IPS DF 4.7 (cell line): ENCODE data around the gene CFHR1.
"Not testable (repeated sequence)": the region's sequence is repeated elsewhere in the genome, so short reads cannot be mapped to it uniquely, and the experiment has no call there.

Experiments
- DNase-seq: peaks from one replicate; pipeline ENCODE4 v3.0.0-alpha.2; 2013; ENCODE audit warnings: low spot score; ENCODE audit errors: extremely low read depth

The CFHR1 gene

GRCh38 chr1:196819531-196819930 is at the start of gene CFHR1:
Gene CFHR1, plus strand, starts transcription at chr1:196819731. Its CDS starts 114 bp downstream, at chr1:196819845.
- DNase-seq = not testable (repeated sequence)

GRCh38 chr1:196769823-196770222 is 49.7 kb upstream of the CFHR1 start:
- not testable (repeated sequence) for DNase-seq

DNA sequence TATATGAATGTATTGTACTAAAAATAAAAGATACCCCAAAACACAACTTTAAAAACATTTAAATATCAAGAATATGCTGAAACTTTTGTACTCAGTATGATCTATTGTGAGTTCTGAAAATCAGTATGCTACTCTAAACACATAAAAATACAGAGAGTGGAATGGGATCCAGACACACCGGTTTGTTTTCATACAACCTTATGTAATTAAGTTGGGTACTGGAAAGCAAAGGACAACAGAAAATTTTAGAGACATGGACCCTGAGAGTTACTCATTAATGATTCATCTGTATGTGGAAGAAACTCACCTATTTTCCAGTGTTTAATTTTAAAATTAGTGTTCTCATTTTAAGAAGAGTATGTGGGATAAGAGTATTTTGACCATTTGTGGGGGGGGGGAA is 45.8 kb upstream of the CFHR1 start:
- no peak for DNase-seq

DNA sequence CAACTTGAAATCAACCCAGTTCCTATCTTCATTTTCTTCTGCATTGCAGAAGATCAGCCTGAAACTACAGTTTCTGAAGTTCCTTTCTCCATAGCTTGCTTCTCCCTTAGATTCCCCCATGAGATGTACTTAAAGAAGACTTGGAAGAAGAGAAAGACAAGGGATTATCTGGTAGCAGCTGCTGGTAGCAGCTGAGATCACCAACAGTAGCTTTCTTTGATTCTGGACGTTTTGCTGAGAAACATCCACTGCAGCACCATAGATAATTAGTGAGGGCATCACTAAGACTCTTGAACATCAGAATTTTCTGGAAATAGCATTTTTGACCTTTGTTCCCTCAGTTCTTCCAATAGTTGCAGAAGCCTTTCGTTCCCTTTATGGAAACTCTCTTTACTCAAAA is 45.4 kb upstream of the CFHR1 start:
- no peak for DNase-seq

- no peak for DNase-seq
Observed at GRCh38 chr1:196774603-196775002, 44.9 kb upstream of the CFHR1 start, which contains the start of gene CFHR3. Gene CFHR3, plus strand, starts transcription at chr1:196774840. Its CDS starts 47 bp downstream, at chr1:196774887.

DNA sequence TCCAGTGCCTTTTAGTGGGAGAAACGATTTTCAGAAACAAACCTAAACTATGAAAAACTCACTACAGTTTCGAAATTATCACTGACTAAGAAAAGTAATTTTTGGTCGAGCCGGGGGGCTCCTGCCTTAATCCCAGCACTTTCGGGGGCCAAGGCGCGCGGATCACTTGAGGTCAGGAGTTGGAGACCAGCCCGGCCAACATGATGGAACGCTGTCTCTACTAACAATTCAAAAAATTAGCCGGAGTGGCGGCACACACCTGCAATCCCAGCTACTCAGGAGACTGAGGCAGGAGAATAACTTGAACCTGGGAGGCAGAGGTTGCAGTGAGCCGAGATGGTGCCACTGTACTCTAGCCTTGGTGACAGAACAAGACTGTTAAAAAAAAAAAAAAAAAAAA is 41.9 kb upstream of the CFHR1 start:
- DNase-seq = no peak

- DNase-seq = no peak
Observed at GRCh38 chr1:196779093-196779492, 40.4 kb upstream of the CFHR1 start.

- DNase-seq = not testable (repeated sequence)
Observed at GRCh38 chr1:196791252-196791651, 28.3 kb upstream of the CFHR1 start.

DNA sequence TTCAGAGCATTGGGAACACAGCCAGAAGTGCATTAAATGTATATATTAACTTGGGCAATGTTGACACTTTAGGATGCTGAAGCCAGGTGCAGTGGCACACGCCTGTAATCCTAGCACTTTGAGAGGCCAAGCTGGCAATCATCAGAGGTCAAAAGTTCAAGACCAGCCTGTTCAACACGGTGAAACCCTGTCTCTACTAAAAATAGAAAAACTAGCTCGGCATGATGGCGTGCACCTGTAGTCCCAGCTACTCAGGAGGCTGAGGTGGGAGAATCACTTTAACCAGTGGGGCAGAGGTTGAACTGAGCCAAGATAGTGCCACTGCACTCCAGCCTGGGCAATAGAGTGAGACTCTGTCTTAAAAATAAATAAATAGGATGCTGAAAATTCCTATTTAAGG is 25.4 kb upstream of the CFHR1 start:
- not testable (repeated sequence) for DNase-seq

GRCh38 chr1:196797891-196798290 is 21.6 kb upstream of the CFHR1 start:
- DNase-seq = no peak

- DNase-seq = not testable (repeated sequence)
Observed at GRCh38 chr1:196801920-196802319, 17.6 kb upstream of the CFHR1 start.

DNA sequence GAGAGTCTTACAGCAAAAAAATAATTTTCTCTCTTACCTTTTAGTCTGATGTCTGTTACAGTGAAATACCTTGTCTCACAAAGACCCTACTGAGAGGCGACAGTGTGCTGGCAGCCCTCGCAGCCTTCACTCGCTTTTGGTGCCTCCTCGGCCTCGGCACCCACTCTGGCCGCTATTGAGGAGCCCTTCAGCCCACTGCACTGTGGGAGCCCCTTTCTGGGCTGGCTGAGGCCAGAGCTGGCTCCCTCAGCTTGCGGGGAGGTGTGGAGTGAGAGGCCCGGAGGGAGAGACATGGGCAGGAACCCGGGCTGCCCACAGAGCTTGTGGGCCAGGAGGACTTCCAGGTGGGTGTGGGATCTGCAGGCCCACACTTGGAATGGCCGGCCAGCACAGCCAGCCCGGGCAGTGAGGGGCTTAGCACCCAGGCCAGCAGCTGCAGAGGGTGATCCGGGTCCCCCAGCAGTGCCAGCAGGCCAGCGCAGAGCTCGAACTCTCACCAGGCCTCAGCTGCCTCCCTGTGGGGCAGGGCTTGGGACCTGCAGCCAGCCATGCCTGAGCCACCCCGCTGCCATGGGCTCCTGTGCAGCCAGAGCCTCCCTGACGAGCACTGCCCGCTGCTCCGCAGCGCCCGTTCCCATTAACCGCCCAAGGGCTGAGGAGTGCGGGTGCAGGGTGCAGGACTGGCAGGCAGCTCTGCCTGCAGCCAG is 10.8 kb upstream of the CFHR1 start:
- no peak for DNase-seq

DNA sequence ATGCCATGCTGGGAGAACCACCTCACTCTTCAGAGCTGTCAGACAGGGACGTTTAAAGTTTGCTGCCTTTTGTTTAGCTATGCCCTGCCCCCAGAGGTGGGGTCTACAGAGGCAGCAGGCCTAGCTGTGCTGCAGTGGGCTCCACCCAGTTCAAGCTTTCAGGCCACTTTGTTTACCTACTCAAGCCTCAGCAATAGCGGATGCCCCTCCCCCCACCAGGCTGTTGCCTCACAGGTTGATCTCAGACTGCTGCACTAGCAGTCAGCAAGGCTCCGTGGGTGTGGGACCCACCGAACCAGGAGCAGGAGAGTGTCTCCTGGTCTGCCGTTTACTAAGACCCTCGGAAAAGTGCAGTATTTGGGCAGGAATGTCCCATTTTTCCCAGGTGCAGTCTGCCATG is 2.1 kb upstream of the CFHR1 start:
- DNase-seq = not testable (repeated sequence)

DNA sequence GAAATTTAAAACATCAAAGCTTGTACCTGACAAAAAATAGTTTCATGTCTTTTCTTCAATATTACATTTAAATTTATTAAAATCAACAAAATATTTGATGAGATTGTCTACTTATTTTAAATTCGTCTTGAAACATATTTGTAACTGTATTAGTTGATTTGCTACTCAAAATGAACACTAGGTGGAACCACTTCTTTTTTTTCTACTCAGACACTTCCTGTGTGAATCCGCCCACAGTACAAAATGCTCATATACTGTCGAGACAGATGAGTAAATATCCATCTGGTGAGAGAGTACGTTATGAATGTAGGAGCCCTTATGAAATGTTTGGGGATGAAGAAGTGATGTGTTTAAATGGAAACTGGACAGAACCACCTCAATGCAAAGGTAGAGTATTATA is 8.3 kb downstream of the CFHR1 start:
- not testable (repeated sequence) for DNase-seq

DNA sequence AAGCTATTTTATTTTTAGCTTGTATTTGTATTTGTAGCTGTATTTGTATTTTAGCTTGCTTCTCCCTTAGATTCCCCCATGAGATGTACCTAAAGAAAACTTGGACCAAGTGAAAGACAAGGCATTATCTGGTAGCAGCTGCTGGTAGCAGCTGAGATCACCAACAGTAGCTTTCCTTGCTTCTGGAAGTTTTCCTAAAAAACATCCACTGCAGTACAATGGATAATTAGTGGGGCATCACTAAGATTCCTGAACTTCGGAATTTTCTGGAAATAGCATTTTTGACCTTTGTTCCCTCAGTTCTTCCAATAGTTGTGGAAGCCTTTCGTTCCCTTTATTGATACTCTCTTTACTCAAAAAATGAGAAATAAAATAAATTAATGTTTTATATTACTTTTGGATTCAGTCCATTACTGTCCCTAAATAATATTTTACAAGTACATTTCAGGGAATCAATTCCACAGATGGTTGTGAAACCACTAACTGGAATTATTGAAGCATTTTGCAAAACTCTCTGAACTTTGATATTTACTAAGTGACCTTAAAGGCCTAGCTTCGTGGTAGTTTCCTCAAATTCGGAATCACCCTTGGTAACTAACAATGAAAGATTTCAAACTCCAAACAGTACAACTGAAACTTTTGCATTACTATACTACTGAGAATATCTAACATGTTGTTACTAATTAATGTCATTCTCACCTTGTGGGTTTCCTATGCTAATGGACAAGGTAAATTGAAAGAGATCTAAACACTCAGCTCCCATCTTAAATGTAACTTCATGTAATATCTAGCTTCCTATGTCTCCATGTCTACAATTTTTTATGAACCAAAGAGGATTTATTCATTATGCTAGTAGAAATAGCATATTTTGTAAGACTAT is 30.3 kb downstream of the CFHR1 start:
- not testable (repeated sequence) for DNase-seq

GRCh38 chr1:196856053-196856452 is 36.5 kb downstream of the CFHR1 start:
- DNase-seq = no peak

- no peak for DNase-seq
Observed at GRCh38 chr1:196857188-196857587, 37.7 kb downstream of the CFHR1 start.

GRCh38 chr1:196858811-196859210 is 39.3 kb downstream of the CFHR1 start:
- no peak for DNase-seq

DNA sequence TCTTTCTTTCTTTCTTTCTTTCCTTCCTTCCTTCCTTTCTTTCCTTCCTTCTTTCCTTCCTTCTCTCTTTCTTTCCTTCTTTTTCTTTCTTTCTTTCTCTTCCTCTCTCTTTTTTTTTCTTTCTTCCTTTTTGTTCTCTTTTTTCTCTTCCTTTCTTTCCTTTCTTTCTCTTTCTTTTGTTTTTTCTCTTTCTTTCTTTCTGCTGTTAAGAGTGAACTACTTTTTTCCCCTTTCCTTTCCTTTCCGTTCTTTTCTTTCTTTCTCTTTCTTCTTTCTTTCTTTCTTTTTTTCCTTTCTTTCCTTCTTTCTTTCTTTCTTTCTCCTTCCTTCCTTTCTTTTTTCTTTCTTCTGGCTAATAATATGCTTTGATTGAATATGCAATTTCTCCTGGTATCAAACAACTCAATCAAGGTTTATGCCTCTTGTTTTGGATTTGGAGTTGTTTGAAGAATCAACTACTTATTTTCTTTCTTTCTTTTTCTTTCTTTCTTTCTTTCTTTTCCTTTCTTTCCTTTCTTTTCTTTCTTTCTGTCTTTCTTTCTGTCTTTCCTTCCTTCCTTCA is 40.9 kb downstream of the CFHR1 start:
- DNase-seq = no peak

DNA sequence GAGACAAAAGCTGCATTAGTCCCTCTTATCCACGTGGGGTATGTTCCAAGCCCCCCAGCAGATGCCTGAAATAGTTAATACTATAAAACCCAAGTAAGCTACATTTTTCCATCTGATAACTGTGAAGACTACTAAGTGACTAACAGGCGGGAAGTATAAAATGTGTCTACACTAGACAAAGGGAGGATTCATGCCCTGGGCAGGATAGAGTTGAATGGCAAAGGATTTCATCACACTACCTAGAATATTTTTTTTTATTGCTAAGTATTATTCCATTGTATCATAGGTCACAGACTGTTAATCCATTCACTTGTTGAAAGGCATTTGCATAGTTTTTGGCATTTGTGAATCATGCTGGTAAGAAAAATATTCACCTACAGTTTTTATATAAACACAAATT is 41.9 kb downstream of the CFHR1 start:
- no peak for DNase-seq

- DNase-seq = no peak
Observed at GRCh38 chr1:196866974-196867373, 47.4 kb downstream of the CFHR1 start.

- no peak for DNase-seq
Observed at GRCh38 chr1:196873385-196873784, 53.9 kb downstream of the CFHR1 start.
